H9 (cell line): ENCODE results near the gene GPR135. TPM values are rescaled to one million over a fixed set of nuclear protein-coding genes. Genes with fewer than 3 reads are reported as not detected.

Source experiments
- DNase-seq: peaks from one replicate; pipeline ENCODE4 v3.0.0-alpha.2; 2017
- H2AFZ ChIP-seq: one replicate; pipeline ENCODE4 v1.6.1; 2013; ENCODE audit warnings: mild to moderate bottlenecking, low read length, control low read depth, moderate library complexity
- H2AK5ac ChIP-seq: 2 replicates; pipeline ENCODE4 v1.6.1; 2013; ENCODE audit warnings: low read length, control low read depth, mixed read lengths; ENCODE audit not compliant: insufficient read length
- H2BK120ac ChIP-seq: one replicate; pipeline ENCODE4 v1.6.1; 2013; ENCODE audit warnings: low read depth, mild to moderate bottlenecking, low read length, control low read depth, inconsistent platforms; ENCODE audit not compliant: poor library complexity, severe bottlenecking
- H2BK12ac ChIP-seq: 2 replicates; pipeline ENCODE4 v1.6.1; 2013; ENCODE audit warnings: low read length, control low read depth, mixed read lengths, low read depth; ENCODE audit not compliant: insufficient read length
- H2BK15ac ChIP-seq: 2 replicates; pipeline ENCODE4 v1.6.1; 2013; ENCODE audit warnings: low read depth, low read length, control low read depth
- H2BK20ac ChIP-seq: one replicate; pipeline ENCODE4 v1.6.1; 2013; ENCODE audit warnings: low read depth, mild to moderate bottlenecking, low read length, control low read depth, inconsistent platforms; ENCODE audit not compliant: poor library complexity, severe bottlenecking
- H2BK5ac ChIP-seq: 2 replicates; pipeline ENCODE4 v1.6.1; 2013; ENCODE audit warnings: low read length, control low read depth, mixed read lengths; ENCODE audit not compliant: insufficient read length
- H3K14ac ChIP-seq: 2 replicates; pipeline ENCODE4 v1.6.1; 2013; ENCODE audit warnings: low read length, control low read depth; ENCODE audit not compliant: insufficient read depth
- H3K18ac ChIP-seq: 2 replicates; pipeline ENCODE4 v1.6.1; 2013; ENCODE audit warnings: low read depth, mild to moderate bottlenecking, mixed read lengths, low read length, control low read depth; ENCODE audit not compliant: insufficient read length
- H3K23ac ChIP-seq: 2 replicates; pipeline ENCODE4 v1.6.1; 2013; ENCODE audit warnings: low read length, control low read depth, mixed read lengths, low read depth; ENCODE audit not compliant: insufficient read length
- H3K23me2 ChIP-seq: 2 replicates; pipeline ENCODE4 v1.6.1; 2013; ENCODE audit warnings: low read depth, mild to moderate bottlenecking, mixed read lengths, low read length, control low read depth; ENCODE audit not compliant: insufficient read length, poor library complexity, severe bottlenecking
- H3K27ac ChIP-seq: 2 replicates; pipeline ENCODE4 v1.5.1; 2013; ENCODE audit warnings: low read length, control low read depth, mixed read lengths, low read depth; ENCODE audit not compliant: insufficient read length
- H3K27me3 ChIP-seq: 2 replicates; pipeline ENCODE4 v1.6.1; 2013; ENCODE audit warnings: low read length, control low read depth, inconsistent platforms; ENCODE audit not compliant: insufficient read depth
- H3K4ac ChIP-seq: 2 replicates; pipeline ENCODE4 v1.6.1; 2013; ENCODE audit warnings: low read depth, mild to moderate bottlenecking, control low read depth, inconsistent platforms, low read length, moderate library complexity
- H3K4me1 ChIP-seq: 2 replicates; pipeline ENCODE4 v1.6.1; 2013; ENCODE audit warnings: low read length, control low read depth, inconsistent platforms; ENCODE audit not compliant: insufficient read depth
- H3K4me2 ChIP-seq: 2 replicates; pipeline ENCODE4 v1.6.1; 2013; ENCODE audit warnings: low read length, control low read depth, mixed read lengths; ENCODE audit not compliant: insufficient read length, insufficient read depth
- H3K56ac ChIP-seq: 2 replicates; pipeline ENCODE4 v1.6.1; 2013; ENCODE audit warnings: low read depth, mild to moderate bottlenecking, mixed read lengths, low read length, control low read depth; ENCODE audit not compliant: insufficient read length
- H3K79me1 ChIP-seq: 2 replicates; pipeline ENCODE4 v1.6.1; 2013; ENCODE audit warnings: low read depth, mild to moderate bottlenecking, moderate library complexity, low read length, control low read depth, inconsistent platforms; ENCODE audit not compliant: insufficient read depth, poor library complexity, severe bottlenecking
- H3K79me2 ChIP-seq: 2 replicates; pipeline ENCODE4 v1.6.1; 2013; ENCODE audit warnings: low read length, control low read depth, inconsistent platforms; ENCODE audit not compliant: insufficient read depth
- H3K9ac ChIP-seq: 2 replicates; pipeline ENCODE4 v1.6.1; 2013; ENCODE audit warnings: low read length, control low read depth, mixed read lengths; ENCODE audit not compliant: insufficient read length; ENCODE audit errors: extremely low read depth
- H3K9me3 ChIP-seq: one replicate; pipeline ENCODE4 v1.6.1; 2013; ENCODE audit warnings: low read depth, low read length, inconsistent platforms; ENCODE audit not compliant: control insufficient read depth
- H3T11ph ChIP-seq: one replicate; pipeline ENCODE4 v1.6.1; 2013; ENCODE audit warnings: mild to moderate bottlenecking, low read length, control low read depth, inconsistent platforms
- H4K20me1 ChIP-seq: one replicate; pipeline ENCODE4 v1.6.1; 2013; ENCODE audit not compliant: control insufficient read depth, insufficient read length, insufficient read depth
- H4K5ac ChIP-seq: 2 replicates; pipeline ENCODE4 v1.6.1; 2013; ENCODE audit warnings: low read depth, mild to moderate bottlenecking, mixed read lengths, low read length, control low read depth; ENCODE audit not compliant: insufficient read length
- H4K8ac ChIP-seq: replicated peaks from 2 replicates; pipeline ENCODE4 v1.6.1; 2013; ENCODE audit warnings: low read length, control low read depth, mixed read lengths, low read depth; ENCODE audit not compliant: insufficient read length
- H4K91ac ChIP-seq: 2 replicates; pipeline ENCODE4 v1.6.1; 2013; ENCODE audit warnings: low read depth, mild to moderate bottlenecking, moderate library complexity, mixed read lengths, low read length, control low read depth; ENCODE audit not compliant: insufficient read length
- H3K27ac Mint-ChIP-seq, 3 experiments: 2 replicates in 2 of 3; 3 replicates in 1 of 3; pipeline ENCODE4 v1.8.0; 2020 to 2021; ENCODE audit warnings: mixed read lengths in 3 of 3, mild to moderate bottlenecking in 1 of 3, moderate library complexity in 1 of 3
- H3K27me3 Mint-ChIP-seq: 2 replicates; pipeline ENCODE4 v1.8.0; 2021; ENCODE audit warnings: low read depth, mild to moderate bottlenecking, moderate library complexity, mixed read lengths
- H3K36me3 Mint-ChIP-seq, 3 experiments: 2 replicates in 2 of 3; 3 replicates in 1 of 3; pipeline ENCODE4 v1.8.0; 2020 to 2021; ENCODE audit warnings: low read depth in 3 of 3, mixed read lengths in 3 of 3; ENCODE audit not compliant: insufficient read depth in 1 of 3
- H3K4me1 Mint-ChIP-seq, 2 experiments: 2 replicates each; pipeline ENCODE4 v1.8.0; 2020; ENCODE audit warnings: mixed read lengths in 2 of 2
- H3K4me3 Mint-ChIP-seq, 2 experiments: 2 replicates in 1 of 2; 3 replicates in 1 of 2; pipeline ENCODE4 v1.8.0; 2020 to 2021; ENCODE audit warnings: mild to moderate bottlenecking in 2 of 2, mixed read lengths in 2 of 2, moderate library complexity in 1 of 2
- H3K9me3 Mint-ChIP-seq, 2 experiments: 2 replicates in 1 of 2; 3 replicates in 1 of 2; pipeline ENCODE4 v1.8.0; 2020; ENCODE audit warnings: mild to moderate bottlenecking in 2 of 2, mixed read lengths in 2 of 2, moderate library complexity in 1 of 2
- CTCF ChIP-seq: fragments of 200-600 bp; sonication (generic); conservative IDR thresholded peaks from 3 replicates; pipeline ENCODE4 v1.8.0; 2021; ENCODE audit warnings: antibody characterized with exemption, mild to moderate bottlenecking
- WGBS: extraction: QIAGEN DNeasy Blood & Tissue Kit; methylation state at CpG from one replicate; pipeline ENCODE4 v1.1.7; 2013; ENCODE audit warnings: missing lambda C conversion rate, low lambda C conversion rate, mixed read lengths; ENCODE audit not compliant: insufficient read length; ENCODE audit errors: extremely low coverage; 5-methylcytosine and 5-hydroxymethylcytosine counted together
- total RNA-seq: library from RNA; stranded (reverse); gene quantifications from 2 replicates; pipeline ENCODE4 v1.2.1, GENCODE V29; 2021

GPR135 gene
- total RNA-seq, 1 experiment from 2014 or later, result 1.9 TPM

- Mint-ChIP-seq H3K4me3 (no peak overlapping the region), H3K27me3 (no peaks in the 10 kb centered on the region), H3K27ac (0 out of 7 replicates have a peak overlapping the region, but pooled peaks of 1 of the 3 experiments have one; percentile 37), H3K36me3 (peaks cover 38 to 74% (median 72%) of the 10 kb centered on the region in 3 experiments), H3K4me1 (peaks cover 0 to 1% of the 10 kb centered on the region in 2 experiments; a peak in 1 of 4 replicates), H3K9me3 (no peaks in the 10 kb centered on the region)
- Histone ChIP-seq H3K4ac (no peak overlapping the region), H3K79me2 (no peaks in the 10 kb centered on the region; the same call in 1 of the 2 replicates), H3K18ac (no peak overlapping the region), H3K23me2 (no peaks in the 10 kb centered on the region), H4K91ac (no peak overlapping the region), H3K23ac (no peak overlapping the region), H3K27me3 (no peaks in the 10 kb centered on the region), H3K14ac (no peak overlapping the region), H4K20me1 (no peaks in the 10 kb centered on the region), H3T11ph (no peak overlapping the region), H2BK20ac (no peak overlapping the region), H4K8ac (no peak overlapping the region), H3K4me1 (no peaks in the 10 kb centered on the region), H3K27ac (no peak overlapping the region), H2AFZ (no peak overlapping the region), H3K9ac (no peak overlapping the region), H3K4me2 (no peak overlapping the region), H2BK120ac (no peak overlapping the region), H3K56ac (no peak overlapping the region), H3K79me1 (peaks cover 3% of the 10 kb centered on the region), H2BK15ac (no peak overlapping the region), H3K9me3 (no peaks in the 10 kb centered on the region), H2BK12ac (no peak overlapping the region), H2BK5ac (no peak overlapping the region), H4K5ac (no peak overlapping the region), H2AK5ac (no peak overlapping the region)
- no CpG with 5 or more reads among the region's 3 CpGs for WGBS
- no peak for TF ChIP-seq CTCF
- DNase-seq, result no peak
Observed at GRCh38 chr14:59490756-59491155, 25.6 kb upstream of the GPR135 start.
